OCI-LY7 (cell line): ENCODE data around the gene OR4M1. TPM values are rescaled to one million over a fixed set of nuclear protein-coding genes. Genes with fewer than 3 reads are reported as not detected.
"Not testable (repeated sequence)": the region's sequence is repeated elsewhere in the genome, so short reads cannot be mapped to it uniquely, and the experiment has no call there.

ENCODE experiments used
- BruUV-seq: library from RNA; stranded (reverse); fragments of 400-500 nt; replicated peaks from 2 replicates; lab custom pipeline; 2021; lab: Mats Ljungman, UMichigan
- CTCF ChIA-PET: fragments of 300-600 bp; sonication (Branson Sonifier 250); formaldehyde crosslinking; loops from one replicate; lab custom pipeline; 2022; ENCODE audit warnings: antibody characterized with exemption; ENCODE audit not compliant: unreplicated experiment; lab: Charles Lee
- POLR2A ChIA-PET: fragments of 300-600 bp; sonication (Branson Sonifier 250); formaldehyde crosslinking; loops from one replicate; lab custom pipeline; 2022; ENCODE audit warnings: antibody characterized with exemption; lab: Charles Lee
- DNase-seq: peaks from one replicate; pipeline ENCODE4 v3.0.0-alpha.2; 2015; ENCODE audit warnings: low spot score
- H2AFZ ChIP-seq: fragments of 200-600 bp; sonication (generic), shearing (Covaris generic); 2 replicates; pipeline ENCODE4 v1.6.1; 2014; ENCODE audit warnings: mild to moderate bottlenecking, antibody characterized with exemption, low read length, moderate library complexity
- H3K27ac ChIP-seq: fragments of 200-600 bp; sonication (generic); 2 replicates; pipeline ENCODE4 v1.5.1; 2014; ENCODE audit warnings: mixed run types, low read depth, mild to moderate bottlenecking, moderate library complexity, low read length, inconsistent platforms; ENCODE audit not compliant: poor library complexity, severe bottlenecking
- H3K36me3 ChIP-seq: fragments of 200-600 bp; sonication (generic); 2 replicates; pipeline ENCODE4 v1.6.1; 2014; ENCODE audit warnings: mild to moderate bottlenecking, antibody characterized with exemption, low read length, moderate library complexity, mixed read lengths; ENCODE audit not compliant: insufficient read depth
- H3K4me1 ChIP-seq: fragments of 200-600 bp; sonication (generic); 2 replicates; pipeline ENCODE4 v1.5.1; 2014; ENCODE audit warnings: mild to moderate bottlenecking, low read length; ENCODE audit not compliant: insufficient read depth, poor library complexity, severe bottlenecking
- H3K4me2 ChIP-seq: fragments of 200-600 bp; sonication (generic); 2 replicates; pipeline ENCODE4 v1.6.1; 2014; ENCODE audit warnings: mild to moderate bottlenecking, low read length
- H3K4me3 ChIP-seq: fragments of 200-600 bp; sonication (generic); 2 replicates; pipeline ENCODE4 v1.5.1; 2014; ENCODE audit warnings: mild to moderate bottlenecking, low read depth, low read length; ENCODE audit not compliant: poor library complexity, severe bottlenecking
- H3K79me2 ChIP-seq: fragments of 200-600 bp; sonication (generic); 2 replicates; pipeline ENCODE4 v1.6.1; 2016; ENCODE audit warnings: low read depth, mild to moderate bottlenecking, low read length, moderate library complexity, mixed read lengths; ENCODE audit not compliant: insufficient read depth
- H3K9me2 ChIP-seq: fragments of 200-600 bp; sonication (generic); 2 replicates; pipeline ENCODE4 v1.6.1; 2016; ENCODE audit warnings: mild to moderate bottlenecking, low read length, mixed read lengths; ENCODE audit not compliant: insufficient read depth
- H3K9me3 ChIP-seq: fragments of 200-600 bp; sonication (generic); 2 replicates; pipeline ENCODE4 v1.6.1; 2014; ENCODE audit warnings: mild to moderate bottlenecking, mixed run types, low read length, mixed read lengths
- H4K20me1 ChIP-seq: fragments of 200-600 bp; sonication (generic); 2 replicates; pipeline ENCODE4 v1.6.1; 2014; ENCODE audit warnings: mild to moderate bottlenecking, antibody characterized with exemption, low read length, moderate library complexity, mixed read lengths; ENCODE audit not compliant: insufficient read depth
- CTCF ChIP-seq: fragments of 200-600 bp; sonication (generic); conservative IDR thresholded peaks from 2 replicates; pipeline ENCODE4 v1.5.1; 2014; ENCODE audit warnings: mild to moderate bottlenecking, antibody characterized with exemption, low read length, moderate library complexity, mixed read lengths
- EZH2phosphoT487 ChIP-seq: fragments of 200-600 bp; sonication (generic); IDR thresholded peaks from 2 replicates; pipeline ENCODE4 v1.6.1; 2018; ENCODE audit warnings: low read depth, borderline replicate concordance, mild to moderate bottlenecking, mixed run types, antibody characterized with exemption, low read length, moderate library complexity, mixed read lengths
- intact Hi-C: fragments of 100-400 bp; cut with micrococcal nuclease; formaldehyde crosslinking; loops from one replicate; pipeline ENCODE4 v1.10.0; 2022; ENCODE audit not compliant: unreplicated experiment
- total RNA-seq, 2 experiments: library from RNA; depleted of rRNA in 1 of 2; stranded (reverse); fragments of >200 nt in 1 of 2; shearing (Covaris generic) in 1 of 2; gene quantifications; 2 replicates each; pipeline ENCODE4 v1.2.3, GENCODE V29; 2014 to 2022

OR4M1 gene
- total RNA-seq, 2 experiments from 2014 or later, result not detected

- Histone ChIP-seq H3K4me2 (no peak overlapping the region), H3K79me2 (no peaks in the 10 kb centered on the region), H3K27ac (no peak overlapping the region), H3K4me3 (no peak overlapping the region), H3K36me3 (no peaks in the 10 kb centered on the region), H4K20me1 (no peaks in the 10 kb centered on the region), H3K4me1 (no peaks in the 10 kb centered on the region), H2AFZ (no peak overlapping the region), H3K9me3 (peaks cover 21% of the 10 kb centered on the region; the same call in 1 of the 2 replicates), H3K9me2 (no peaks in the 10 kb centered on the region)
- intact Hi-C loops, result no loop called here
- no TSS peak for BruUV-seq
- no peak for TF ChIP-seq EZH2phosphoT487
- no peak for TF ChIP-seq CTCF
- no peak for DNase-seq
- CTCF ChIA-PET, result no interaction called here
- POLR2A ChIA-PET, result no interaction called here
These were observed 27.2 kb downstream of the OR4M1 start for GRCh38 chr14:19800282-19801117.

DNA sequence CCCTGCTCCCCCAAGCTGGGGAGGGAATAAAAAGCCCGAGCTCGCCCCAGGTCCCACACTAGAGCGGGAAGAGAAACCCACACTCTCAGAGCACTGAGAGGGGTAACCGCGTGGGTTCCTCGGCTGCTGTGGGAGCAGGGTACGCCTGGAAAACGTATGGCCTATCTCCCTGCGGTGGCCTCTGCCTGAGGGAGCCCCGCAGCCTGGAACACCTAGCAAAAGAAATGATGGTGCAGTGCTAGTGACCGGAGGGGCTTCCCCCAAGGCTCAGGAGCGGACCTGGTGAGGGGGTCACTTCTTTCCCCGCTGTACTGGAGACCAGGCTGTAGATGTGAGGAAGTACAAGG, 27.8 kb downstream of the OR4M1 start:
- Histone ChIP-seq H3K4me2 (no peak overlapping the region), H2AFZ (no peak overlapping the region), H3K9me2 (no peaks in the 10 kb centered on the region), H3K36me3 (no peaks in the 10 kb centered on the region), H3K27ac (no peak overlapping the region), H3K4me3 (no peak overlapping the region), H3K9me3 (peaks cover 25% of the 10 kb centered on the region; the same call in 1 of the 2 replicates), H4K20me1 (no peaks in the 10 kb centered on the region), H3K79me2 (no peaks in the 10 kb centered on the region), H3K4me1 (no peaks in the 10 kb centered on the region)
- TF ChIP-seq EZH2phosphoT487 (no peak), CTCF (no peak)
- no peak for DNase-seq
- POLR2A ChIA-PET, result no interaction called here
- BruUV-seq, result no TSS peak
- CTCF ChIA-PET, result no interaction called here
- intact Hi-C loops, result no loop called here

DNA sequence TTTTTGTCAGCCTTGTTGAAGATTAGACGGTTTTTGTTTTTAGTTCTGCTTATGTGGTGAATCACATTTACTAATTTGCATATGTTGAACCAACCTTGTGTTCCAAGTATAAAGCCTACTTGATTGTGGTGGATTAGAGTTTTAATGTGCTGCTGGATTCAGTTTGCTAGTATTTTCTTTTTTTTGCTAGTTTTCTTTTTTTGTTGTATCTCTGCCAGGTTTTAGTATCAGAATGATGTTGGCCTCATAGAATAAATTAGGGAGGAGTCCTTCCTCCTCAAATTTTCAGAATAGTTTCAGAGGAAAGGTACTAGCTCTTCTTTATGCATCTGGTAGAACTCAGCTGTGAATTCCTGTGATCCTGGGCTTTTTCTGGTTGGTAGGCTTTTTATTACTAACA, 30.2 kb downstream of the OR4M1 start, which contains the start of gene OR4N2:
Gene OR4N2, plus strand, starts transcription at position 301 of the 400 bp plus-strand sequence. CDS start 23,679 bp downstream, outside the sequence.
- DNase-seq, BruUV-seq, H3K9me2 ChIP-seq, H3K4me2 ChIP-seq, H2AFZ ChIP-seq, POLR2A ChIA-PET, H4K20me1 ChIP-seq, H3K4me1 ChIP-seq, H3K27ac ChIP-seq, H3K36me3 ChIP-seq, H3K79me2 ChIP-seq, H3K4me3 ChIP-seq, intact Hi-C loops: not testable (repeated sequence)
- CTCF ChIA-PET, result interaction anchor here (0.7 kb wide), 1 partner anchor 20 kb away, joined by 3 read pairs; no protein-coding TSS in a partner anchor
- peaks cover 30% of the 10 kb centered on the region; the same call in 1 of the 2 replicates for H3K9me3 ChIP-seq

DNA sequence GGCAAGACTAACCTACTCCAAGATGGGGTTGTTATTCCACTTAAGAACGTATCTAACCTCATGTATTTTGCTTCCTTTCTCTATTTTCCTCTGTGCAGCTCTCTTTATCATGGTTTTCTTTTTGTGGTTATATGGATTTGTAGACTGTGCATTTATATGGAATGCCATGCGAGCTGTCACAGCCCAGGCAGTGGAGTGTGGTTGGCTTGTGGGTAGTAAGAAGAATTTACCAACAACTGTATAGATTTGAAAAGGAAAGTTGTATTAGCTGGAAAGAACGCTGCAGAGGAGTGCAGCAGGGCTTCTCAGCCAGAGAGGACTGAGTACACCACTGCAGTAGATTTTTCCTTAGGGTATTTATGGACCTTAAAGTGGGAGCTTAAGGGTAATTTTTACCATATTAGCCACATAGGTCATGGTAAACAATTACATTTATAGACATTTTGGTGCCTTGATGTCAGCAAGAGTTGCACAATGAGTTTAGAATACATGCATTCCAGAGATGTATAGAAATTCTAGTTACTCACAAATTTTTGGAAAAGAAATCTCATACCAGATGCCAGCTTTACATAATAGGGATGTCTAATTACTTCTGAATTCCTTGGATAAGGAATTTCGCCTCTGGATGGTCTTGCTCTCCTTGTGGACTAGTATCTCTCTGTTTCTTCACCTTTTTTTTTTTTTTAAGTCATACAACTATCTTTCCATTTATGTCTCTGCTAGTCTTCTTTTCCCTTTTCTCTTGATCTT, 40.0 kb downstream of the OR4M1 start:
- H3K36me3 ChIP-seq, H3K79me2 ChIP-seq, H3K27ac ChIP-seq, BruUV-seq, H3K9me2 ChIP-seq, CTCF ChIA-PET, H3K9me3 ChIP-seq, DNase-seq, intact Hi-C loops, H3K4me3 ChIP-seq, H2AFZ ChIP-seq, H3K4me1 ChIP-seq, POLR2A ChIA-PET, H4K20me1 ChIP-seq, H3K4me2 ChIP-seq: not testable (repeated sequence)
